NCI-H146 treated with DMSO at 0.1 percent for 48 hours (cell line): ENCODE data around the gene ZNF248.

Source experiments
- DNase-seq: peaks from one replicate; lab custom pipeline; 2025; ENCODE audit not compliant: unreplicated experiment; lab: John Stamatoyannopoulos, UW

The ZNF248 gene

DNA sequence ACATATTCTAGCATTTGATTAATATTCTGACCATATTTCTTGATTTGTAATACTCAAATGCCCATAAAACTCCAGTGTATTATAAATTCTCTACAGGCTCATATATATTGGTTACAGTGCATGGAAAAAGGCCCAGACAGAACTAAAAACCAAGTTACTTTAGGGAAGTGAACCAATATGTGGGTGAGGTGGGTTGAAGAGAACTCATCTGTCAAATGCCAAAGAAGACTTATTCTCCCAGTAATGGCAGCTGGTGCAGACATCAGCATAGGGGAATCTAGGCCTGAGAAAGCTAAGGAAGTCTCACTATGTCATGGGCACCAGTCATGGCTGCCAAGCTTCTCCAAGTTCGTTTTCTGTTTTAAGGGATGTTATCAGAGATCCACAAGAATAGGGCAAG, 30.6 kb downstream of the ZNF248 start:
- DNase-seq, result no peak

DNA sequence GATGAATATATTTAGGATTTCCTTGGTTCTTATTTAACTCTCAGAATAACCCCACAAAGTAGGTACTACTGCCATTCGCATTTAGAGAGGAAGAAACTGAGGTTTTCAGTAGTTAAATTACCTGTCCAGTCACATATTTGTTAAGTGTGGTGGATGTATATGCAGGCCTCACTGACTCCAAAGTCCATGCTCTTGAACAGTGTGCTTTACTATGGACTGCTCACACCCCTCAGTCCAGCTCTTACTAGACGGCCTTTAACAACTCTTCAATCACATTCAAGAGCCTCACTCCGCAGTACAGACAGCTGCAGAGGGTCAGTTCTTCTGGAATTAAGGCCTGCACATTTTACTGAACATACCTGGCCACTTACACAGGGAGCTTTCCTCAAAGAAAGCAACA, 36.2 kb downstream of the ZNF248 start:
- no peak for DNase-seq

DNA sequence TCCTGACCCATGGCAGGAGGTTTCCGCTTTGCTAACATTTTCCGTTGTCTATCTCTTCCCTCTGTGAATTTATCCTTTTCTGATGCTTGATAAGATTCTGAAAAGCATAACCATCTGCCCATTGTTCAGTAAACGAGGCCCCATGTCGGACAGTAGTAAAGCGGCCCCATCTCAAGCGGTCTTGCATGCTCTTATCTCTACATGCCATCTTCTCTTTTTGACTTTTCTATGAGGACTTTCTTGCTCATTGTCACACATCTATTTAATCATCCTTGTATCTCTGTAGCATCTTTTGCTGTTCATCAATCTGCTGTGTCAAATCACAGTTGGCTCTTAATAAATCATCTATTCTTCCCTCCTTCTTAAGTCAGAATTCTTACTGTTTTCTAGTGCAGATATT, 37.6 kb downstream of the ZNF248 start:
- DNase-seq, result no peak

DNA sequence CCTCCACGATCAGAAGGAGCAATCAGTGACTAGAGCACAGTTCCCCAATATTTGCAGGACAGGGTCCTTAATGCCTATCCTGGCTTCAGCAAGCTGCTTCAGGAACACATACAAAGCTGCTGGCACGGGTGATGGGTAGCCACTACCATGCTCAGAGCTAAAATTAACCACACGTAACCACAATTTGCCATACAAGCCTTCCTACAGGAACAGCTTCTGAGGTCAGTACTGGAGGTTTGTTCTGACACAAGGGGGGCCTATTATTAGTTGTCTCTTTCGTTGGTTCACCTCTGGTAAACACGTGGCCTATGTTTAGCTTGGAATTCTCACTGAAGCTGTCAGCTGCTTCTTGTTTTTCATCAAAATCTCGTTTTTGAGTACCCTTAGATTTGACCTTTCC, 41.1 kb downstream of the ZNF248 start:
- no peak for DNase-seq

DNA sequence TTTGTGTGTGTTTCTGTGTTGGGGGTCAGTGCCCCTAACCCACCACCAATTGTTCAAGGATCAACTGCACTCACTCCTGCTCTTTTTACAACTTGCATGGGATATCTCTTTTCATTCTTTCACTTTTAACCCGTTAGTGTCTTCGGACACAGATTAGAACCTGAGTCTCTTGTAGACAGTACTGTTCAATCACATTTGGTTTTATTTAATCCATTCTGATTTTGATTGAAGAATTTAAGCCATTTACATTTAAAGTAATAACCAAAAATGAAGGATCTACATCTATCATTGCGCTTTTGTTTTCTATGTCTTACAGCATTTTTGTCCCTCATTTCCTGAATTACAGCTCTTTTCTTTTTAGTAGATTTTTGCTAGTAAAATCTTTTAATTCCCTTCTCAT, 43.6 kb downstream of the ZNF248 start:
- no peak for DNase-seq

- no peak for DNase-seq
Observed at GRCh38 chr10:37812290-37812689, 45.1 kb downstream of the ZNF248 start.

GRCh38 chr10:37803269-37803668, 54.1 kb downstream of the ZNF248 start:
- DNase-seq, result no peak

GRCh38 chr10:37801557-37801956, 55.9 kb downstream of the ZNF248 start:
- DNase-seq, result no peak

DNA sequence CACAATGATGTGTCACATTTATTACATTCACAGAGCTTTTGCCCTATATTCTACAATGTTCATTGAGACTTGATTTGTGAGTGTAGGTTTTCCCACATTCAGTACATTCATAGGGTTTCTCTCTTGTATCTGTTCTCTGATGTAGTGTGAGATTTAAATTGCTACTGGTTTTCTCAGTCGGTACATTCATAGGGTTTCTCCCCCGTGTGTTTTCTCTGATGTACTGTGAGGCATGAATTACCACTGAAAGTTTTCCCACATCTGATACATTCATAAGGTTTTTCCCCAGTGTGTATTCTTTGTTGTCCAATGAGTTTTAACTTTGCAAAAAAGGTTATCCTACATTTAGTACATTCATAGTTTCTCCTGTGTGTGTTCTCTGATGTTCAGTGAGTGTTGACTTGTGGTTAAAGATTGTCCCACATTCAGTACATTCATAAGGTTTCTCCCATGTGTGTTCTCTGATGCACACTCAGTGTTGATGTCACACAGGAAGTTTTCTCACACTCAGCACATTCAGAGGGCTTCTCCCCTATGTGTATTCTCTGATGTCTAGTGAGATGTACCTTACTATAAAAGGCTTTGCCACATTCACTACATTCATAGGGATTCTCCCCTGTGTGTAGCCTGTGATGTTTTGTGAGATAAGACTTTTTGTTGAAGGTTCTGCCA, 63.0 kb downstream of the ZNF248 start:
- no peak for DNase-seq

DNA sequence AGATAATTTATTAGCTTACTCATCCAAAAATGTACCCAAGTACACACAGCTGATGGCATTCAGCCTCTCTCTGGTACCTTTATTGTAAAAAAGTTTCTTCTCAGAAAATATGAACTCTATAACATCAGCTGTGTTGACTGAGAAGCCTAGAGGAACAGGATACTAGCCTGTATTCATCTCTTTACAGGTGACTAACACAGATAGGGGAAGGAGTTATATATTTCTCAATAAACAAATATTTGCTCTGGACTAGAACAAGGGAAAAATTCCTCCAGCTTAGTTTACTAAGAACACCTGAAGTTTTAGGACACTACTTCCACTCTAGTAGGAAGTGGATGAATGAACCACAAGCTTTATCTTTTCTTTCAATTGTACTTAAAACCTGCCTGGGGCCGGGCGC, 67.8 kb downstream of the ZNF248 start:
- no peak for DNase-seq

GRCh38 chr10:37784678-37785077, 72.7 kb downstream of the ZNF248 start:
- no peak for DNase-seq

DNA sequence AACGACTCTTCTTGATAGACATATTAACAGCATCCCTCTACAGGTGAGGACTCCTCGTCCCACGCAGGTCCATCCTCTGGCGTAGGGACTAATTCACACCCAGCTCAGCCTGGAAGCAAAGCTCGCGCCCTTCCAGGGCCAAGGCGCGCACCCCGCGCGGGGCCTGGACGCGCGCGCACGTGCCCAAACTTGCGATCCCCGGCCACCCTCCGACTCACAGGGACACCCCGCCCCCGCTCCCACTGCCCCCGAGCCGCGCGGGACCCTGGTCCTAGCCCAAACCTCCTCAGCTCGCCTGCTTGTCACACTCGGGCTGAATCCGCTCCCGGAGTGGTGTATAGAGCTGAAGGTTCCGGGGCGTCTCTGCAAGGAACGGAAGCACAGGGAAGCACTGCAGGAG, 76.9 kb downstream of the ZNF248 start:
- no peak for DNase-seq

DNA sequence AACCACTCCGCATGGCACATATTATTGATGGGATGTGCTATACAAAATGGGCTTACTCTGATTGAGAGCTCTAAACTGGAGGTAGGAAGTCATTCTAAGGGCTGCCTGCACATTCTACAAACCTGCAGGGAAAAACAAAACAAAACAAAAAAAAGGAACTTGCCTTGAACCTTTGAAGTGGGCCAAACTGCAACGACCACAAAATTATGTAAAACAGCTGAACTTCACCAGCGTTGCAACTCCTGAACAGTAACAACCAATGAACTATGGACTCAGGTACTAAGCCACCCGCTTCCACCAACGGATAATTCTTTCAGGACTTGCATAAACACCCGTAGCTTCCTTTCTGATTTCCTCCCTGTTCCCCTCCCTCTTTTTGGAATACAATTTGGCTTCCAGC, 80.4 kb downstream of the ZNF248 start:
- DNase-seq, result no peak

DNA sequence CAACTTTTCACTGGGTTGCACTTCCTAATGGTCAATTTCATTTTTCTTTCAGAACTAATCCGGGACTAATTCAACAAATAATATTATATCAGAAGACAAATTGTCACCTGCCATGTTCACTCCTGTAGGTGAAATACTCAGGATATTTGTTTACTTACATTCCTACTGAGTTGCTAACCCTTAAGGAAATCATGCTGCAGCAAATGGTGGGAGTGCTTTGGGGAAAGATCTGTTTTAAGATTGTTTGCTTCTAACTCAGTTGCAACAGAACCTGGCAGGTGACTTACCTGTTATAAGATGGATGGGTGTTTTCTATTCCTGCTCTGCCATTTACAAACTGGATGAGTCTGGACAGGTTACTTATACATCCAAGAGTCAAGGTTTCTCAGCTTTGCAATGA, 81.8 kb downstream of the ZNF248 start:
- no peak for DNase-seq

DNA sequence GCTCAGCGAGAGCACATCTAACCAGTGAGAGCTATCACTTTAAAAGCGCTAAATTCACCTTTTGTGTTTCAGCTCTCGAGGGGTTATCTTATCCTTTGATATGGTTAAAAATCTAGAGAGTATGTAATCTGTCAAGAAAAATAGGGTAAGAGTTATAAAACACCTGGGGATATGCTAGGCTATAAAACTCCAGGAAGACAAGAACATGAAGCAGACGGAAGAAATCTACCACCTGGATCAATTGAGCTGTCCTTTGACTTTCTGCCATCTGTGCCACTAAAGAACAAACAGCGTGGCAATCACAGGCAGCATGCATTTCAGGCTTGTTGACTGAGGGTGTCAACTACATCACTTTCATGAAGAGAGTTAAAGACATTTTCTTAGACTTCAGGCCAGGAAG, 83.1 kb downstream of the ZNF248 start:
- DNase-seq, result no peak

DNA sequence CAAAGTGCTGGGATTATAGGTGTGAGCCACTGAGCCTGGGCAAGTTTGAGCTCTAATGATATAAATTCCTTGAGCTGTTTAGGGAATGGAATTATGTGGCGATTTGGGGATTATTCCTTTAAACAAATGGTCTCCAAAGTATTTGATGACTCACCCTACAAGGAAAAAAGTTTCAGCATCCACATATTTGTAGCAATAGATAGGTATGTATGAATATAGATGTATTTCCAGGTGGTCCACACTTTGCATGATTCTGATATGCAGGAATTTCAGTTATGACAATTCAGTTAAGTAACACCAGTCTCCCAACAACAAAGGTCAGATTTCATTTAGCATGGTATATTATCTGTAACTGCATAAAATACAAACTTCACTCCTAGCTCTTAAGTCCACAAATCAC, 92.2 kb downstream of the ZNF248 start:
- DNase-seq, result no peak

GRCh38 chr10:37763132-37763531, 94.3 kb downstream of the ZNF248 start:
- no peak for DNase-seq

DNA sequence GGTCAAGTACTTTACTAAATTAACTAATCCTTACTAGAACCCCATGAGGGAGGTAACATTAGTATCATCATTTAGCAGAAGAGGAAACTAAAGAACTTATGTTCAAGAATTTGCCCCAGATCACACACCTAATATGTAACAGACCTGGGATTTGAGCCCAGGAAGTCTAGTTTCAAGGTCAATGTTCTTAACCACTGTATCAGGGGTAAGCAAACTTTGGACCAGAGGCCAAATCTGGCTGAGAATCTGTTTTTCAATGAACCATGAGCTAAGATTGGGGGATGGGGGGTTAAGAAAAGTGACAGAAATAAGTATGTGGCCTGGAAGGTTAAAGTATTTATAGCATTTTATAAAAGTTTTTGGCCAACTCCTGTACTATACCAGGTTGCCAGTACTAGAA, 95.1 kb downstream of the ZNF248 start:
- DNase-seq, result no peak

DNA sequence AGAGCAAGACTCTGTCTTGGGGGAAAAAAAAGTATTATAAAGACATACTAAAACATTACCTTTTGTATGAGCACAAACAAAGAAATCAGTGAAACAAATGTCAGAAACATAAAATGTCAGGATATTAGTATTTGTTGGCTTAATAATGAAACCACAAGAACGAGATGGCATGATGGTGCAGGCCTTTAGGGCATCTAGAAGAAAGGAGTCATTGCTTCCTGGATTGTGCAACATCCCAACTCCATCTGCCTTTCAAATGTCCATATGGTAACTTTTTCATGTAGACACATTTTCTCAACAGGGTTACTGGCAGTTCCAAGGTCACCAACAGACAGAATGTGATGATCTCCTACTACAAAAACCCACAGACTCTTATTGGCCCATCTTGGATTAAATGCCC, 96.6 kb downstream of the ZNF248 start:
- DNase-seq, result no peak

GRCh38 chr10:37758074-37758473, 99.3 kb downstream of the ZNF248 start:
- no peak for DNase-seq

DNA sequence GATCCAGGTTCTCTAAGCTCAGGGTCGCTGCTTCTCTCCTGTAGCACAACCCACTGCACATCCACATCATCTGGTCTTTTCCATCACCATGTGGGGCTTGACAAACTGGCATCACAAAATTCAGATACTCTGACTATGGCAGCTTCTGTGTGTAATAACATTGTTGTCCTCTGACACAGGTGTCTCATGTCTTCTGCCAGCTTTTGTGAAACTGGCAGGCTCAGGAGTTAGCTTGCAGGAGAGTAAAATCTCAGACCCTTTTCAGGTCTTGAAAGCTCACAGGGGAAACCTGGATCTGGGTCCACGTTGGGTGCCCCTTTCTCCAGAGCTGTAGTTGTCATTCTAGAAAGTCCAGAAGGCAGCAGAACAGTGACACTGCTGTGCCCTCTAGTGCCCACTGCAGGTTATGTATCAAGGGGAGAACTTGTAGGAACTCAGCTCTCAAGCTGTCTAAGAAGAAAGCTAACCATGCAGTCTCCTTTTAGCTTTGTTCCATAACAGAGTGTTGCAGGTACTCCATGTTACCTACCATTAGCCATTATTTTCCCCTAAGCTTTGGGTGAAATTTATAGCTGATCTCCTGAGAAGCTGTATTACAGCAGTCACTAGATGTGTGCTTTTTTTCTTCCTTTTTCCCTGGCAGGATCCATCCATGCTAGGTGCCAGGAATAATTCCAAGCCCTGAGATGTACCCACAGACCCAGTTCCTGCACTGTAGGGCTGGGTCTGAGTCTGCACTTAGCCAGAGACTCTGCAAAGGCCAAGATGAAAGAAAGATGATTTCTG, 102.7 kb downstream of the ZNF248 start:
- DNase-seq, result no peak

GRCh38 chr10:37752334-37752875, 105.0 kb downstream of the ZNF248 start:
- no peak for DNase-seq

- DNase-seq, result no peak
Observed at GRCh38 chr10:37748170-37748569, 109.2 kb downstream of the ZNF248 start.
